GM03348 (cell line): ENCODE data around the gene SCN8A.

Source experiments
- DNase-seq: peaks from one replicate; pipeline ENCODE4 v3.0.0; 2012; ENCODE audit warnings: low spot score

The SCN8A gene

GRCh38 chr12:51721282-51721940 lies 130.4 kb downstream of the SCN8A start:
- no peak for DNase-seq

GRCh38 chr12:51722431-51722830 lies 131.4 kb downstream of the SCN8A start:
- DNase-seq = no peak

GRCh38 chr12:51726161-51726560 lies 135.1 kb downstream of the SCN8A start:
- DNase-seq = no peak

GRCh38 chr12:51726931-51727330 lies 135.9 kb downstream of the SCN8A start:
- DNase-seq = no peak

GRCh38 chr12:51729331-51729730 lies 138.3 kb downstream of the SCN8A start:
- DNase-seq = no peak

GRCh38 chr12:51730745-51731144 lies 139.7 kb downstream of the SCN8A start:
- DNase-seq = no peak

GRCh38 chr12:51740536-51740935 lies 149.5 kb downstream of the SCN8A start:
- no peak for DNase-seq

- DNase-seq = no peak
Measured at GRCh38 chr12:51744235-51744634, 153.2 kb downstream of the SCN8A start.

- DNase-seq = no peak
Measured at GRCh38 chr12:51744957-51745356, 153.9 kb downstream of the SCN8A start.

- no peak for DNase-seq
Measured at GRCh38 chr12:51746416-51746815, 155.4 kb downstream of the SCN8A start.

- DNase-seq = no peak
Measured at GRCh38 chr12:51748235-51748634, 157.2 kb downstream of the SCN8A start.

GRCh38 chr12:51749206-51749985 lies 158.4 kb downstream of the SCN8A start:
- no peak for DNase-seq

- DNase-seq = no peak
Measured at GRCh38 chr12:51749986-51750317, 158.9 kb downstream of the SCN8A start.

- no peak for DNase-seq
Measured at GRCh38 chr12:51751661-51752060, 160.6 kb downstream of the SCN8A start.

- DNase-seq = peak; percentile 93
Measured at GRCh38 chr12:51752234-51752889, 161.3 kb downstream of the SCN8A start.

- no peak for DNase-seq
Measured at GRCh38 chr12:51753980-51754675, 163.1 kb downstream of the SCN8A start.

GRCh38 chr12:51755251-51755650 lies 164.2 kb downstream of the SCN8A start:
- no peak for DNase-seq

- no peak for DNase-seq
Measured at GRCh38 chr12:51759175-51759574, 168.1 kb downstream of the SCN8A start.

- DNase-seq = no peak
Measured at GRCh38 chr12:51759695-51760094, 168.7 kb downstream of the SCN8A start.

- no peak for DNase-seq
Measured at GRCh38 chr12:51760231-51760630, 169.2 kb downstream of the SCN8A start.

GRCh38 chr12:51763743-51764142 lies 172.7 kb downstream of the SCN8A start:
- no peak for DNase-seq

- DNase-seq = no peak
Measured at GRCh38 chr12:51766067-51766676, 175.1 kb downstream of the SCN8A start.
